B cell (primary cell): ENCODE measurements around the gene RBKS. TPM values are rescaled to one million over a fixed set of nuclear protein-coding genes. Genes with fewer than 3 reads are reported as not detected.

Experiments
- ATAC-seq: fragments of 200-7000 bp; cut with Tn5 transposase; one replicate; pipeline ENCODE4 v1.10.0; 2021; ENCODE audit warnings: low read depth, mild to moderate bottlenecking, moderate number of reproducible peaks, moderate library complexity
- CTCF ChIA-PET: fragments of 350-600 bp; sonication (Branson Sonifier 250); formaldehyde crosslinking; loops from one replicate; lab custom pipeline; 2021; ENCODE audit warnings: antibody characterized with exemption, inconsistent platforms; lab: Charles Lee
- POLR2A ChIA-PET: fragments of 350-600 bp; sonication (Branson Sonifier 250); formaldehyde crosslinking; loops from one replicate; lab custom pipeline; 2021; ENCODE audit warnings: antibody characterized with exemption; lab: Charles Lee
- DNase-seq: peaks from one replicate; pipeline ENCODE4 v3.0.0; 2013
- H2AFZ ChIP-seq: 2 replicates; pipeline ENCODE4 v1.6.1; 2012; ENCODE audit warnings: mild to moderate bottlenecking, low read depth, low read length; ENCODE audit not compliant: insufficient read depth, poor library complexity, severe bottlenecking
- H3K27ac ChIP-seq, 2 donors: 1 replicate in 1 of 2; 2 replicates in 1 of 2; pipeline ENCODE4 v1.5.1; 2012 to 2013; ENCODE audit warnings: low read length in 2 of 2, mild to moderate bottlenecking in 2 of 2, moderate library complexity in 1 of 2
- H3K27me3 ChIP-seq, 4 experiments: fragments of 200-600 bp in 1 of 4; sonication (generic) in 1 of 4; replicated peaks in 1 of 4; 1 replicate in 2 of 4; 2 replicates in 2 of 4; pipeline versions ENCODE4 v1.6.1 to v1.7.0; 2013 to 2016; ENCODE audit warnings: low read length in 3 of 4, mild to moderate bottlenecking in 2 of 4, mixed read lengths in 1 of 4, moderate library complexity in 1 of 4; ENCODE audit not compliant: insufficient read depth in 4 of 4, control insufficient read depth in 3 of 4; ENCODE audit errors: control extremely low read depth in 1 of 4
- H3K36me3 ChIP-seq, 2 experiments: replicated peaks in 1 of 2; 1 replicate in 1 of 2; 2 replicates in 1 of 2; pipeline versions ENCODE4 v1.6.1 to v1.7.1; 2013; ENCODE audit warnings: low read length in 1 of 2; ENCODE audit not compliant: insufficient read depth in 2 of 2, control insufficient read depth in 1 of 2; ENCODE audit errors: control extremely low read depth in 1 of 2, extremely low read depth in 1 of 2
- H3K4me1 ChIP-seq, 2 donors: fragments of 200-600 bp in 1 of 2; sonication (generic) in 1 of 2; 1 replicate in 1 of 2; 2 replicates in 1 of 2; pipeline versions ENCODE4 v1.5.1 to v1.6.1; 2013 to 2017; ENCODE audit warnings: low read length in 2 of 2; ENCODE audit not compliant: control insufficient read depth in 2 of 2, insufficient read depth in 2 of 2
- H3K4me2 ChIP-seq: replicated peaks from 2 replicates; pipeline ENCODE3; 2012; ENCODE audit warnings: mild to moderate bottlenecking, low read depth, low read length; ENCODE audit not compliant: poor library complexity, severe bottlenecking
- H3K4me3 ChIP-seq, 5 experiments: fragments of 200-600 bp in 1 of 5; sonication (generic) in 1 of 5; 1 replicate in 3 of 5; 2 replicates in 2 of 5; pipeline versions ENCODE4 v1.5.1 to v1.7.0; 2011 to 2016; ENCODE audit warnings: low read length in 4 of 5, mild to moderate bottlenecking in 4 of 5, low read depth in 2 of 5, control low read depth in 1 of 5, moderate library complexity in 1 of 5; ENCODE audit not compliant: insufficient read depth in 1 of 5; ENCODE audit errors: control extremely low read depth in 1 of 5, extremely low read depth in 1 of 5
- H3K79me2 ChIP-seq: fragments of 200-600 bp; sonication (generic); one replicate; pipeline ENCODE4 v1.6.0; 2016; ENCODE audit warnings: low read length; ENCODE audit not compliant: control insufficient read depth, insufficient read depth
- H3K9ac ChIP-seq: fragments of 200-600 bp; sonication (generic); 2 replicates; pipeline ENCODE4 v1.6.1; 2017; ENCODE audit warnings: mild to moderate bottlenecking, low read length, moderate library complexity
- H3K9me3 ChIP-seq, 3 donors: one replicate each; pipeline versions ENCODE4 v1.6.1 to v1.7.1; 2013; ENCODE audit warnings: low read length in 2 of 3; ENCODE audit not compliant: control insufficient read depth in 2 of 3, insufficient read depth in 1 of 3; ENCODE audit errors: control extremely low read depth in 1 of 3
- H4K20me1 ChIP-seq: 2 replicates; pipeline ENCODE4 v1.6.0; 2012; ENCODE audit warnings: mild to moderate bottlenecking, low read length; ENCODE audit not compliant: insufficient read depth, control insufficient read depth, poor library complexity, severe bottlenecking
- H3K27ac Mint-ChIP-seq: one replicate; pipeline ENCODE4 v1.8.0; 2021; ENCODE audit warnings: mixed read lengths
- H3K27me3 Mint-ChIP-seq: one replicate; pipeline ENCODE4 v1.8.0; 2021; ENCODE audit warnings: mixed read lengths
- H3K4me1 Mint-ChIP-seq: one replicate; pipeline ENCODE4 v1.8.0; 2021; ENCODE audit warnings: mixed read lengths
- H3K4me3 Mint-ChIP-seq: one replicate; pipeline ENCODE4 v1.8.0; 2021; ENCODE audit warnings: mixed read lengths
- H3K9me3 Mint-ChIP-seq: one replicate; pipeline ENCODE4 v1.8.0; 2022; ENCODE audit warnings: mixed read lengths; ENCODE audit not compliant: insufficient read depth
- CTCF ChIP-seq: fragments of 200-600 bp; IDR thresholded peaks from one replicate; pipeline ENCODE4 v1.8.0; 2022; ENCODE audit warnings: antibody characterized with exemption, mild to moderate bottlenecking
- EZH2 ChIP-seq: IDR thresholded peaks from 2 replicates; pipeline ENCODE4 v1.6.1; 2012; ENCODE audit warnings: borderline replicate concordance, low read depth, mild to moderate bottlenecking, moderate library complexity, low read length; ENCODE audit not compliant: insufficient read depth, poor library complexity, severe bottlenecking
- WGBS: methylation state at CpG from one replicate; pipeline ENCODE4 v1.1.5; 2013; ENCODE audit warnings: missing lambda C conversion rate; ENCODE audit not compliant: insufficient coverage; 5-methylcytosine and 5-hydroxymethylcytosine counted together
- intact Hi-C: fragments of 100-400 bp; cut with micrococcal nuclease; formaldehyde crosslinking; loops from one replicate; pipeline ENCODE4 v1.10.0; 2022
- polyA plus RNA-seq: library from polyadenylated mRNA; depleted of rRNA; stranded (reverse); fragments of >200 nt; gene quantifications from 2 replicates; pipeline ENCODE4 v1.2.3, GENCODE V29; 2012
- total RNA-seq, 2 donors: library from RNA; stranded (reverse); fragments of 120-200 nt in 1 of 2; gene quantifications; 1 replicate in 1 of 2; 2 replicates in 1 of 2; pipeline versions ENCODE4 v1.2.3 to v1.2.4, GENCODE V29; 2013 to 2022

RBKS gene
- total and polyA plus RNA-seq, 2 donors (not counting 1 experiment from before 2014, with no cell fraction given), result 6.4 to 9.2 TPM

GRCh38 chr2:27814758-27815157 is 75.4 kb downstream of the RBKS start:
- no peak overlapping the region for H3K9ac ChIP-seq
- ChIA-PET POLR2A (no interaction called here), CTCF (no interaction called here)
- no peaks in the 10 kb centered on the region for H3K27me3 ChIP-seq
- no peak overlapping the region for H3K4me3 ChIP-seq
- Mint-ChIP-seq H3K9me3 (no peaks in the 10 kb centered on the region), H3K4me1 (no peaks in the 10 kb centered on the region), H3K27ac (no peak overlapping the region), H3K4me3 (no peak overlapping the region), H3K27me3 (no peaks in the 10 kb centered on the region)
- no peak overlapping the region for H2AFZ ChIP-seq
- DNase-seq, result no peak
- TF ChIP-seq EZH2 (no peak), CTCF (no peak)
- no peaks in the 10 kb centered on the region for H3K36me3 ChIP-seq
- H4K20me1 ChIP-seq, result no peaks in the 10 kb centered on the region
- H3K9me3 ChIP-seq, result no peaks in the 10 kb centered on the region
- H3K79me2 ChIP-seq, result no peaks in the 10 kb centered on the region
- no peak overlapping the region for H3K27ac ChIP-seq
- ATAC-seq, result no peak
- H3K4me1 ChIP-seq, result no peaks in the 10 kb centered on the region
- intact Hi-C loops, result no loop called here
- H3K4me2 ChIP-seq, result no peak overlapping the region
- 86% methylated on average over 1 of the region's 1 CpG for WGBS

- POLR2A ChIA-PET, result no interaction called here
- ATAC-seq, result no peak
- no peak for TF ChIP-seq CTCF
- TF ChIP-seq EZH2, result no peak
- no peak overlapping the region for H3K27ac Mint-ChIP-seq
- DNase-seq, result no peak
- Histone ChIP-seq H3K9me3 (no peaks in the 10 kb centered on the region), H3K36me3 (no peaks in the 10 kb centered on the region), H3K27ac (no peak overlapping the region), H2AFZ (no peak overlapping the region), H3K4me2 (no peak overlapping the region), H3K9ac (no peak overlapping the region), H3K4me1 (no peaks in the 10 kb centered on the region), H4K20me1 (no peaks in the 10 kb centered on the region), H3K4me3 (no peak overlapping the region), H3K79me2 (no peaks in the 10 kb centered on the region), H3K27me3 (no peaks in the 10 kb centered on the region)
- no peaks in the 10 kb centered on the region for H3K27me3 Mint-ChIP-seq
- intact Hi-C loops, result no loop called here
- CTCF ChIA-PET, result no interaction called here
- no CpG with 5 or more reads among the region's 1 CpG for WGBS
- no peak overlapping the region for H3K4me3 Mint-ChIP-seq
- H3K4me1 Mint-ChIP-seq, result no peaks in the 10 kb centered on the region
- H3K9me3 Mint-ChIP-seq, result no peaks in the 10 kb centered on the region
Measured at GRCh38 chr2:27811768-27812167, 78.4 kb downstream of the RBKS start.
